WI38 (cell line): ENCODE data around the gene DOK7.

Source experiments
- H3K4me3 ChIP-seq: 2 replicates; pipeline ENCODE4 v1.5.1; 2011; ENCODE audit warnings: low read depth, mild to moderate bottlenecking, control low read depth, low read length
- TF ChIP-seq, protein P1 (sequence below): IDR thresholded peaks from 2 replicates; pipeline ENCODE4 v1.5.1; 2012; ENCODE audit warnings: low read depth, mild to moderate bottlenecking, control low read depth, low read length

Gene DOK7

GRCh38 chr4:3480528-3481112, 17.5 kb downstream of the DOK7 start:
- TF ChIP-seq, protein P1, sequence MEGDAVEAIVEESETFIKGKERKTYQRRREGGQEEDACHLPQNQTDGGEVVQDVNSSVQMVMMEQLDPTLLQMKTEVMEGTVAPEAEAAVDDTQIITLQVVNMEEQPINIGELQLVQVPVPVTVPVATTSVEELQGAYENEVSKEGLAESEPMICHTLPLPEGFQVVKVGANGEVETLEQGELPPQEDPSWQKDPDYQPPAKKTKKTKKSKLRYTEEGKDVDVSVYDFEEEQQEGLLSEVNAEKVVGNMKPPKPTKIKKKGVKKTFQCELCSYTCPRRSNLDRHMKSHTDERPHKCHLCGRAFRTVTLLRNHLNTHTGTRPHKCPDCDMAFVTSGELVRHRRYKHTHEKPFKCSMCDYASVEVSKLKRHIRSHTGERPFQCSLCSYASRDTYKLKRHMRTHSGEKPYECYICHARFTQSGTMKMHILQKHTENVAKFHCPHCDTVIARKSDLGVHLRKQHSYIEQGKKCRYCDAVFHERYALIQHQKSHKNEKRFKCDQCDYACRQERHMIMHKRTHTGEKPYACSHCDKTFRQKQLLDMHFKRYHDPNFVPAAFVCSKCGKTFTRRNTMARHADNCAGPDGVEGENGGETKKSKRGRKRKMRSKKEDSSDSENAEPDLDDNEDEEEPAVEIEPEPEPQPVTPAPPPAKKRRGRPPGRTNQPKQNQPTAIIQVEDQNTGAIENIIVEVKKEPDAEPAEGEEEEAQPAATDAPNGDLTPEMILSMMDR, result peak; percentile 99
- no peak overlapping the region for H3K4me3 ChIP-seq

DNA sequence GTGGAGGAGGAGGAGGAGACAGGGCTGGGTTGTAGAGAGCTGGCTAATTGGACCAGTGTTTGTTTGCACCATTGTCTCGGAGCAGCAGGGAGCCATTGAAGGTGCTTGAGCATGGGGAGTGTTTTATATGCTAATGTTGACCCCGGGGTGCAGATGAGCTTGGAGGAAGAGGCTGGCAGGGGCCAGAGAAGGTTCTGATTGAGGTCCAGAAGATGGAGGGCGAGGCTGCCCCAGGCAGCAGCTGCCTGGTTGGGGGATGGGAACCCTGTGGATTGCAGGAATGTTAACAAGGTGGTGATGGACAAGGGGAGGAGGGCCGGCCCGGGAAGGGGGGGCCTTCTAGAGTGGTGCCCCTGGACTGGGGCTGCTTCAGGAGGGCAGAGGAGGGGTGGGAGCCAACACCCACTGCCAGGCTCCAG, 18.0 kb downstream of the DOK7 start:
- TF ChIP-seq, protein P1, result no peak
- no peak overlapping the region for H3K4me3 ChIP-seq

DNA sequence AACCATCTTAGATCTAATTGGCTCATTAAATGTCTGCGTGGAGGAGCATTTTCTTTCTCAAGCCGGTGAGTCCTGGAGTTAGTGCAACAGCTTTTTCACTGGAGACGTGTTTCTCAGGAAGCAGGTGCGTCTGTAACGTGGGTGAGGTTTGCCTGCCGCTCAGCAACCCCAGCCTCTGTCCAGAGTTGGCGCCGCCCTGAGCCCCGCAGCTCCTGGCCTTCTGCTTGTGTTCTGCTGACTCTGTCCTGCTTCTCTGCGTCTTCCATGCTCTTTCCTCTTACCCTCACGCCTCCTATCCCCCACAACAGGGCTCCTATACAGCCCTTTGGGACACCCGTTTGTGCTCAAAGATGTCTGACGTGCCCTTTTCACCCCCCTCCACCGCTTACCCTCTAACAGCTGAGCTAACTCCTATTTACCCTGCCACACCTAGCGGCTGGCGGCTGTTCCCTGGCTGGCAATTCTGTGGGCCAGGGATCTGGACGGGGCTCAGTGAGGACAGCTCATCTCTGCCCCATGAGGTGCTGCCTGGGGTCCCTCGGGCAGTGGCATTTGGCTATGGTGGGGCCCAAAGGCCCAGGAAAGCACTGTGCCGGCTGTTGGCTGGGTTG, 18.8 kb downstream of the DOK7 start:
- TF ChIP-seq, protein P1, result no peak
- no peak overlapping the region for H3K4me3 ChIP-seq

DNA sequence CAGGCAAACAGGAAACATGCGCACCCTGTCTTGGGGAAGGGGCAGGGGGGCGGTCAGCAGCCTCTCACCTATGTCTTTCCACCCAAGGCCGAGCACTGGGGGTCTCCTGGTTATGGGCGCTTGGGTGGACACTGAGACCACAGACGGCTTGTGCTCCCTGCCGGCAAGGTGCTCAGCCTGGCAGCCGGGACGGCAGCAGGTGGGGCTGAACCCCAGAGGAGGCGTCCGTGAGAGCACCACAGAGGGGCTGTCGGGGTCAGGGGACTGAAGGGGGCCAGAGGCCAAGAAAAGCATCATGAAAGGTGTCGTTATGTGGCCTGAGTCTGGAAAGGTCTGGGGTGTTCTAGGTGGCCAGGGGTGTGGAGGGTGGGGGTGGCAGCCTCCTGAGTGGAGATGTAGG, 19.6 kb downstream of the DOK7 start:
- H3K4me3 ChIP-seq, result no peak overlapping the region
- TF ChIP-seq, protein P1, result no peak

- TF ChIP-seq, protein P1, result no peak
- no peak overlapping the region for H3K4me3 ChIP-seq
These were observed 20.4 kb downstream of the DOK7 start for GRCh38 chr4:3483471-3483921.

GRCh38 chr4:3484057-3484973, 21.2 kb downstream of the DOK7 start:
- TF ChIP-seq, protein P1, result no peak
- no peak overlapping the region for H3K4me3 ChIP-seq
